Measurements from ENCODE around the gene SAE1.

GRCh38 chr19:47146920-47147319, 16.3 kb downstream of the SAE1 start:
- no peak for TF ChIP-seq CTCF (IDR thresholded peaks at IDR 0.05)
- no peak for TF ChIP-seq EZH2 (IDR thresholded peaks at IDR 0.05)
